Measurements from ENCODE around the gene LORICRIN.
A peak's percentile ranks its signal among the peaks of the same experiment; 100 is the strongest.
"Not testable (repeated sequence)": the region's sequence is repeated elsewhere in the genome, so short reads cannot be mapped to it uniquely, and the experiment has no call there.

LORICRIN gene

GRCh38 chr1:153220606-153221303, 38.7 kb upstream of the LORICRIN start:
- TF ChIP-seq, protein P1, sequence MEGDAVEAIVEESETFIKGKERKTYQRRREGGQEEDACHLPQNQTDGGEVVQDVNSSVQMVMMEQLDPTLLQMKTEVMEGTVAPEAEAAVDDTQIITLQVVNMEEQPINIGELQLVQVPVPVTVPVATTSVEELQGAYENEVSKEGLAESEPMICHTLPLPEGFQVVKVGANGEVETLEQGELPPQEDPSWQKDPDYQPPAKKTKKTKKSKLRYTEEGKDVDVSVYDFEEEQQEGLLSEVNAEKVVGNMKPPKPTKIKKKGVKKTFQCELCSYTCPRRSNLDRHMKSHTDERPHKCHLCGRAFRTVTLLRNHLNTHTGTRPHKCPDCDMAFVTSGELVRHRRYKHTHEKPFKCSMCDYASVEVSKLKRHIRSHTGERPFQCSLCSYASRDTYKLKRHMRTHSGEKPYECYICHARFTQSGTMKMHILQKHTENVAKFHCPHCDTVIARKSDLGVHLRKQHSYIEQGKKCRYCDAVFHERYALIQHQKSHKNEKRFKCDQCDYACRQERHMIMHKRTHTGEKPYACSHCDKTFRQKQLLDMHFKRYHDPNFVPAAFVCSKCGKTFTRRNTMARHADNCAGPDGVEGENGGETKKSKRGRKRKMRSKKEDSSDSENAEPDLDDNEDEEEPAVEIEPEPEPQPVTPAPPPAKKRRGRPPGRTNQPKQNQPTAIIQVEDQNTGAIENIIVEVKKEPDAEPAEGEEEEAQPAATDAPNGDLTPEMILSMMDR (IDR thresholded peaks at IDR 0.05; ENCODE audit: insufficient read depth, low read depth, low read length, missing control alignments): no peak
- no peak for DNase-seq (ENCODE audit: low read depth)
- no peak overlapping the region for H3K4me3 ChIP-seq (ENCODE audit: low read length)

DNA sequence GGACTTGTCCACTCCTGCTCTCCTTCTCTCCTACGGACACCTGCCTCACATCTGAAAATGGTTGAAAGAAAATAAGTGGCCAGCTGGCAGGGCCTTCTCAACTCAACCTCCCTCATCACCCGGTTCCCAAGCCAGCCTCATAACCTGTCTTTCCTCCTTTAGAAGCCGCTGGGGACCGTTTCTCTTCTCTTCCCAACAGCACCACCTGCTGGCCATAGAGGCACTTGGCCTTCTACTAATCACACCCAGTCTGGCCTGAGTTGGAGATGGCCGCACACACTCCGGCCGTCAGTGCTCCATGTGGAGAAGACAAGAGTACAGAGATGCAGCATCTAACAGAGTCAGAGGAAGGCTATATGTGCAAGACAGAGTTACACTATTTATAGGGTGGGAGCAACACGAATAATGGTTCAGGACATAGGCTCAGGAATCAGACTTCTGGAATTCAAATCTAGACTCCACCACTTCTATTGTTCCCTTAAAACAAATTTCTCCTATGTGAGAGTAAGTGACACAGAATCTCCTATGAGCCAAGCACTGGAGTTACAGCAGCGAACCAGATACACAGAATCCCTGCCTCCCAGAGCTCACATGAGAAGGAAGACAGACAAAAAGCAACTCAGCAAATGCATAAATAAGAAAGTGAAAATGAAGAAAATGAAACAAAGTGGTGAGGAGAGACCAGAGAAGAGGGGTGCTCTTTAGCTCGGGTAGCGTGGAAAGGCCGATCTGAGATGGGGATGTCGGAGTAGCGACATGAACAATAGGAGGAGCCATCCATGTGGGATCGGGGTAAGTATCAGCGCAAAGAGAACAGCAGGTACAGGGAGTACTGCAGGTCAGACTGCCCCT, 36.2 kb upstream of the LORICRIN start:
- TF ChIP-seq, protein P1 (IDR thresholded peaks at IDR 0.05; ENCODE audit: insufficient read depth, low read depth, low read length, missing control alignments): peak; percentile 71
- peak; percentile 68 for DNase-seq (ENCODE audit: low read depth)

DNA sequence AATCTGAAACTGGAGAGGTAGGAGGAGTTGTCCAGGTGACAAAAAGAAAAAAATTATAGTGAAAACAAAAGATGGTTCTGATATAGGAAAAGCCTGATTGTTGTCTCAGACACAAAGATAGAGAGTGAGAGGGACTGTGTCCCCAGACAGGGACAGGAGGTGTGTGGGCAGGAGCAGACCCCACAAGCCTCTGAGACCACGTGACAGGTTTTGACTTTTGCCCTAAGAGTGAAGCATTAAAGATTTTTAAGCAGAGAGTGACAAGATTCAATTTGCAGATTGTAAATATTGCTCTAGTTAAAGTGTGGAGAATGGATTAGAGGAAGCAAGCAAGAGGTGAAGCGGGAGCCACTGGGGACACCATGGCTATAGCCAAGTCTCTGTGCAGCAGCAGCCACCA, 31.7 kb upstream of the LORICRIN start:
- no peak overlapping the region for H3K4me3 ChIP-seq (ENCODE audit: low read length)
- TF ChIP-seq, protein P1 (IDR thresholded peaks at IDR 0.05; ENCODE audit: insufficient read depth, low read depth, low read length, missing control alignments): no peak
- DNase-seq (ENCODE audit: low read depth): no peak

More for the DNA sequence above, 36.2 kb upstream of the LORICRIN start:
- H3K4me3 ChIP-seq (ENCODE audit: low read length): not testable (repeated sequence)

- DNase-seq (ENCODE audit: low read depth): no peak
- TF ChIP-seq, protein P1 (IDR thresholded peaks at IDR 0.05; ENCODE audit: insufficient read depth, low read depth, low read length, missing control alignments): no peak
- no peak overlapping the region for H3K4me3 ChIP-seq (ENCODE audit: low read length)
Measured at GRCh38 chr1:153228491-153228890, 31.0 kb upstream of the LORICRIN start.

- TF ChIP-seq, protein P1 (IDR thresholded peaks at IDR 0.05; ENCODE audit: insufficient read depth, low read depth, low read length, missing control alignments): peak; percentile 39
- H3K4me3 ChIP-seq (ENCODE audit: low read length); DNase-seq (ENCODE audit: low read depth): not testable (repeated sequence)
Measured at GRCh38 chr1:153229076-153229829, 30.2 kb upstream of the LORICRIN start.

- DNase-seq (ENCODE audit: low read depth): no peak
- no peak overlapping the region for H3K4me3 ChIP-seq (ENCODE audit: low read length)
- TF ChIP-seq, protein P1 (IDR thresholded peaks at IDR 0.05; ENCODE audit: insufficient read depth, low read depth, low read length, missing control alignments): no peak
Measured at GRCh38 chr1:153231363-153231762, 28.1 kb upstream of the LORICRIN start.

Data from epithelial cell of esophagus (primary cell).